B cell (primary cell): ENCODE measurements around the gene MRPL33. TPM values are rescaled to one million over a fixed set of nuclear protein-coding genes. Genes with fewer than 3 reads are reported as not detected.

Source experiments
- ATAC-seq: fragments of 200-7000 bp; cut with Tn5 transposase; one replicate; pipeline ENCODE4 v1.10.0; 2021; ENCODE audit warnings: low read depth, mild to moderate bottlenecking, moderate number of reproducible peaks, moderate library complexity
- CTCF ChIA-PET: fragments of 350-600 bp; sonication (Branson Sonifier 250); formaldehyde crosslinking; loops from one replicate; lab custom pipeline; 2021; ENCODE audit warnings: antibody characterized with exemption, inconsistent platforms; lab: Charles Lee
- POLR2A ChIA-PET: fragments of 350-600 bp; sonication (Branson Sonifier 250); formaldehyde crosslinking; loops from one replicate; lab custom pipeline; 2021; ENCODE audit warnings: antibody characterized with exemption; lab: Charles Lee
- DNase-seq: peaks from one replicate; pipeline ENCODE4 v3.0.0; 2013
- H2AFZ ChIP-seq: 2 replicates; pipeline ENCODE4 v1.6.1; 2012; ENCODE audit warnings: mild to moderate bottlenecking, low read depth, low read length; ENCODE audit not compliant: insufficient read depth, poor library complexity, severe bottlenecking
- H3K27ac ChIP-seq, 2 donors: 1 replicate in 1 of 2; 2 replicates in 1 of 2; pipeline ENCODE4 v1.5.1; 2012 to 2013; ENCODE audit warnings: low read length in 2 of 2, mild to moderate bottlenecking in 2 of 2, moderate library complexity in 1 of 2
- H3K27me3 ChIP-seq, 4 experiments: fragments of 200-600 bp in 1 of 4; sonication (generic) in 1 of 4; replicated peaks in 1 of 4; 1 replicate in 2 of 4; 2 replicates in 2 of 4; pipeline versions ENCODE4 v1.6.1 to v1.7.0; 2013 to 2016; ENCODE audit warnings: low read length in 3 of 4, mild to moderate bottlenecking in 2 of 4, mixed read lengths in 1 of 4, moderate library complexity in 1 of 4; ENCODE audit not compliant: insufficient read depth in 4 of 4, control insufficient read depth in 3 of 4; ENCODE audit errors: control extremely low read depth in 1 of 4
- H3K36me3 ChIP-seq, 2 experiments: replicated peaks in 1 of 2; 1 replicate in 1 of 2; 2 replicates in 1 of 2; pipeline versions ENCODE4 v1.6.1 to v1.7.1; 2013; ENCODE audit warnings: low read length in 1 of 2; ENCODE audit not compliant: insufficient read depth in 2 of 2, control insufficient read depth in 1 of 2; ENCODE audit errors: control extremely low read depth in 1 of 2, extremely low read depth in 1 of 2
- H3K4me1 ChIP-seq, 2 donors: fragments of 200-600 bp in 1 of 2; sonication (generic) in 1 of 2; 1 replicate in 1 of 2; 2 replicates in 1 of 2; pipeline versions ENCODE4 v1.5.1 to v1.6.1; 2013 to 2017; ENCODE audit warnings: low read length in 2 of 2; ENCODE audit not compliant: control insufficient read depth in 2 of 2, insufficient read depth in 2 of 2
- H3K4me2 ChIP-seq: replicated peaks from 2 replicates; pipeline ENCODE3; 2012; ENCODE audit warnings: mild to moderate bottlenecking, low read depth, low read length; ENCODE audit not compliant: poor library complexity, severe bottlenecking
- H3K4me3 ChIP-seq, 5 experiments: fragments of 200-600 bp in 1 of 5; sonication (generic) in 1 of 5; 1 replicate in 3 of 5; 2 replicates in 2 of 5; pipeline versions ENCODE4 v1.5.1 to v1.7.0; 2011 to 2016; ENCODE audit warnings: low read length in 4 of 5, mild to moderate bottlenecking in 4 of 5, low read depth in 2 of 5, control low read depth in 1 of 5, moderate library complexity in 1 of 5; ENCODE audit not compliant: insufficient read depth in 1 of 5; ENCODE audit errors: control extremely low read depth in 1 of 5, extremely low read depth in 1 of 5
- H3K79me2 ChIP-seq: fragments of 200-600 bp; sonication (generic); one replicate; pipeline ENCODE4 v1.6.0; 2016; ENCODE audit warnings: low read length; ENCODE audit not compliant: control insufficient read depth, insufficient read depth
- H3K9ac ChIP-seq: fragments of 200-600 bp; sonication (generic); 2 replicates; pipeline ENCODE4 v1.6.1; 2017; ENCODE audit warnings: mild to moderate bottlenecking, low read length, moderate library complexity
- H3K9me3 ChIP-seq, 3 donors: one replicate each; pipeline versions ENCODE4 v1.6.1 to v1.7.1; 2013; ENCODE audit warnings: low read length in 2 of 3; ENCODE audit not compliant: control insufficient read depth in 2 of 3, insufficient read depth in 1 of 3; ENCODE audit errors: control extremely low read depth in 1 of 3
- H4K20me1 ChIP-seq: 2 replicates; pipeline ENCODE4 v1.6.0; 2012; ENCODE audit warnings: mild to moderate bottlenecking, low read length; ENCODE audit not compliant: insufficient read depth, control insufficient read depth, poor library complexity, severe bottlenecking
- H3K27ac Mint-ChIP-seq: one replicate; pipeline ENCODE4 v1.8.0; 2021; ENCODE audit warnings: mixed read lengths
- H3K27me3 Mint-ChIP-seq: one replicate; pipeline ENCODE4 v1.8.0; 2021; ENCODE audit warnings: mixed read lengths
- H3K4me1 Mint-ChIP-seq: one replicate; pipeline ENCODE4 v1.8.0; 2021; ENCODE audit warnings: mixed read lengths
- H3K4me3 Mint-ChIP-seq: one replicate; pipeline ENCODE4 v1.8.0; 2021; ENCODE audit warnings: mixed read lengths
- H3K9me3 Mint-ChIP-seq: one replicate; pipeline ENCODE4 v1.8.0; 2022; ENCODE audit warnings: mixed read lengths; ENCODE audit not compliant: insufficient read depth
- CTCF ChIP-seq: fragments of 200-600 bp; IDR thresholded peaks from one replicate; pipeline ENCODE4 v1.8.0; 2022; ENCODE audit warnings: antibody characterized with exemption, mild to moderate bottlenecking
- EZH2 ChIP-seq: IDR thresholded peaks from 2 replicates; pipeline ENCODE4 v1.6.1; 2012; ENCODE audit warnings: borderline replicate concordance, low read depth, mild to moderate bottlenecking, moderate library complexity, low read length; ENCODE audit not compliant: insufficient read depth, poor library complexity, severe bottlenecking
- WGBS: methylation state at CpG from one replicate; pipeline ENCODE4 v1.1.5; 2013; ENCODE audit warnings: missing lambda C conversion rate; ENCODE audit not compliant: insufficient coverage; 5-methylcytosine and 5-hydroxymethylcytosine counted together
- intact Hi-C: fragments of 100-400 bp; cut with micrococcal nuclease; formaldehyde crosslinking; loops from one replicate; pipeline ENCODE4 v1.10.0; 2022
- polyA plus RNA-seq: library from polyadenylated mRNA; depleted of rRNA; stranded (reverse); fragments of >200 nt; gene quantifications from 2 replicates; pipeline ENCODE4 v1.2.3, GENCODE V29; 2012
- total RNA-seq, 2 donors: library from RNA; stranded (reverse); fragments of 120-200 nt in 1 of 2; gene quantifications; 1 replicate in 1 of 2; 2 replicates in 1 of 2; pipeline versions ENCODE4 v1.2.3 to v1.2.4, GENCODE V29; 2013 to 2022

The MRPL33 gene
- total and polyA plus RNA-seq, 2 donors (not counting 1 experiment from before 2014, with no cell fraction given): 14.4 to 26.5 TPM

GRCh38 chr2:27739058-27739373 lies 32.5 kb upstream of the MRPL33 start:
- Histone ChIP-seq H3K27ac (no peak overlapping the region), H4K20me1 (no peaks in the 10 kb centered on the region), H3K79me2 (no peaks in the 10 kb centered on the region), H3K27me3 (peaks cover 0 to 25% (median 7%) of the 10 kb centered on the region in 4 experiments), H3K9me3 (peaks cover 0 to 16% (median 3%) of the 10 kb centered on the region in 3 donors), H3K36me3 (no peaks in the 10 kb centered on the region), H3K4me3 (no peak overlapping the region), H3K4me1 (peaks cover 11 to 14% of the 10 kb centered on the region in 2 donors), H3K9ac (no peak overlapping the region), H2AFZ (no peak overlapping the region), H3K4me2 (no peak overlapping the region)
- no peak for DNase-seq
- no peak for ATAC-seq
- CTCF ChIA-PET: no interaction called here
- peaks cover 29% of the 10 kb centered on the region for H3K27me3 Mint-ChIP-seq
- H3K4me3 Mint-ChIP-seq: no peak overlapping the region
- H3K4me1 Mint-ChIP-seq: peaks cover 3% of the 10 kb centered on the region
- H3K9me3 Mint-ChIP-seq: no peaks in the 10 kb centered on the region
- TF ChIP-seq EZH2 (no peak), CTCF (no peak)
- 97% methylated on average over 4 of the region's 4 CpGs for WGBS
- H3K27ac Mint-ChIP-seq: no peak overlapping the region
- intact Hi-C loops: no loop called here
- POLR2A ChIA-PET: no interaction called here

- Histone ChIP-seq H3K4me3 (no peak overlapping the region), H2AFZ (no peak overlapping the region), H3K9me3 (peaks cover 0 to 9% (median 3%) of the 10 kb centered on the region in 3 donors), H3K27me3 (peaks cover 0 to 13% (median 4%) of the 10 kb centered on the region in 4 experiments), H3K9ac (no peak overlapping the region), H3K36me3 (no peaks in the 10 kb centered on the region), H3K4me1 (no peaks in the 10 kb centered on the region), H4K20me1 (no peaks in the 10 kb centered on the region), H3K27ac (no peak overlapping the region), H3K4me2 (no peak overlapping the region), H3K79me2 (no peaks in the 10 kb centered on the region)
- no peak for TF ChIP-seq EZH2
- TF ChIP-seq CTCF: no peak
- 0% methylated on average over 1 of the region's 3 CpGs for WGBS
- H3K27me3 Mint-ChIP-seq: peaks cover 20% of the 10 kb centered on the region
- ATAC-seq: no peak
- ChIA-PET CTCF (no interaction called here), POLR2A (no interaction called here)
- DNase-seq: no peak
- H3K4me1 Mint-ChIP-seq: no peaks in the 10 kb centered on the region
- no peaks in the 10 kb centered on the region for H3K9me3 Mint-ChIP-seq
- intact Hi-C loops: no loop called here
- H3K27ac Mint-ChIP-seq: no peak overlapping the region
- H3K4me3 Mint-ChIP-seq: no peak overlapping the region
Observed at GRCh38 chr2:27741673-27742072, 29.8 kb upstream of the MRPL33 start.
